Bronchial epithelial cell (primary cell): ENCODE data around the gene BLMH. TPM values are rescaled to one million over a fixed set of nuclear protein-coding genes. Genes with fewer than 3 reads are reported as not detected.

Source experiments
- DNase-seq: peaks from one replicate; pipeline ENCODE4 v3.0.0-alpha.2; 2010; ENCODE audit warnings: low read depth
- FAIRE-seq: peaks from 2 replicates; lab custom pipeline; 2011; peaks lifted over from hg19 to GRCh38; lab: Jason Lieb, UNC
- H3K27me3 ChIP-seq: 2 replicates; pipeline ENCODE4 v1.5.1; 2011; ENCODE audit warnings: low read length; ENCODE audit not compliant: control insufficient read depth, insufficient read depth
- H3K36me3 ChIP-seq: 2 replicates; pipeline ENCODE4 v1.5.1; 2011; ENCODE audit warnings: low read length; ENCODE audit not compliant: control insufficient read depth, insufficient read depth
- H3K4me3 ChIP-seq: 2 replicates; pipeline ENCODE4 v1.5.1; 2011; ENCODE audit warnings: mild to moderate bottlenecking, low read depth, low read length, control low read depth
- total RNA-seq: library from RNA; depleted of rRNA; stranded (reverse); fragments of >200 nt; gene quantifications from 2 replicates; pipeline ENCODE4 v1.2.1, GENCODE V29; 2014
- TF ChIP-seq, protein P1 (sequence below): IDR thresholded peaks from 2 replicates; pipeline ENCODE4 v1.5.1; 2011; ENCODE audit warnings: mild to moderate bottlenecking, moderate library complexity, low read length, control low read depth, inconsistent platforms; ENCODE audit not compliant: insufficient read depth, severe bottlenecking

BLMH gene
- total RNA-seq, 1 donor from 2014 or later = 19.0 TPM

- DNase-seq = no peak
- Histone ChIP-seq H3K4me3 (no peak overlapping the region), H3K27me3 (no peaks in the 10 kb centered on the region), H3K36me3 (no peaks in the 10 kb centered on the region)
- no peak for FAIRE-seq
- TF ChIP-seq, protein P1, sequence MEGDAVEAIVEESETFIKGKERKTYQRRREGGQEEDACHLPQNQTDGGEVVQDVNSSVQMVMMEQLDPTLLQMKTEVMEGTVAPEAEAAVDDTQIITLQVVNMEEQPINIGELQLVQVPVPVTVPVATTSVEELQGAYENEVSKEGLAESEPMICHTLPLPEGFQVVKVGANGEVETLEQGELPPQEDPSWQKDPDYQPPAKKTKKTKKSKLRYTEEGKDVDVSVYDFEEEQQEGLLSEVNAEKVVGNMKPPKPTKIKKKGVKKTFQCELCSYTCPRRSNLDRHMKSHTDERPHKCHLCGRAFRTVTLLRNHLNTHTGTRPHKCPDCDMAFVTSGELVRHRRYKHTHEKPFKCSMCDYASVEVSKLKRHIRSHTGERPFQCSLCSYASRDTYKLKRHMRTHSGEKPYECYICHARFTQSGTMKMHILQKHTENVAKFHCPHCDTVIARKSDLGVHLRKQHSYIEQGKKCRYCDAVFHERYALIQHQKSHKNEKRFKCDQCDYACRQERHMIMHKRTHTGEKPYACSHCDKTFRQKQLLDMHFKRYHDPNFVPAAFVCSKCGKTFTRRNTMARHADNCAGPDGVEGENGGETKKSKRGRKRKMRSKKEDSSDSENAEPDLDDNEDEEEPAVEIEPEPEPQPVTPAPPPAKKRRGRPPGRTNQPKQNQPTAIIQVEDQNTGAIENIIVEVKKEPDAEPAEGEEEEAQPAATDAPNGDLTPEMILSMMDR = no peak
Observed at GRCh38 chr17:30217746-30218245, 73.9 kb downstream of the BLMH start.

- TF ChIP-seq, protein P1 = no peak
Observed at GRCh38 chr17:30217054-30217453, 74.7 kb downstream of the BLMH start.

DNA sequence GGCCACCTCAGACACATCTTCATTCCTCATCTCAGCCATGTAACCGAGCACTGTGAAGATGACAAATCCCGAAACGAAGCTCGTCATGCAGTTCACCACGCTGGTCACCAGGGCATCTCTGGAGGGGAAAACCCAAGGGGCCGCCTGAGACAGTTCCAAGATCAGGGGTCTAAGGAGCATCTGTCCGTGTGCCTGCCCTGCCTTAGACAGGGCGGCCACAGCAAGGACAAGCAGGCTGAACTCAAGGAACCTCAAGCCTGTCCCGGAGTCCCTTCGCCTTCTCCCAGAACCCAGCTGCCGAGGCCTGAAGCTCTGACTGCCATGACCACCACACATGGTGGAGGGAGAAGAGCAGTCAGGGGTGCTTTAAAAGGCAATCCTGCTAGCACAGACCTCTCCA is 79.0 kb downstream of the BLMH start:
- Histone ChIP-seq H3K36me3 (no peaks in the 10 kb centered on the region), H3K27me3 (no peaks in the 10 kb centered on the region), H3K4me3 (no peak overlapping the region)
- FAIRE-seq = no peak
- TF ChIP-seq, protein P1 = no peak
- no peak for DNase-seq

More at GRCh38 chr17:30217054-30217453, 74.7 kb downstream of the BLMH start:
- no peak overlapping the region for H3K4me3 ChIP-seq
- H3K27me3 ChIP-seq = no peaks in the 10 kb centered on the region
- no peaks in the 10 kb centered on the region for H3K36me3 ChIP-seq
- DNase-seq = no peak
- FAIRE-seq = no peak

- no peak overlapping the region for H3K4me3 ChIP-seq
- DNase-seq (no peak), FAIRE-seq (peak; percentile 66)
- H3K36me3 ChIP-seq = no peaks in the 10 kb centered on the region
- TF ChIP-seq, protein P1 = no peak
- no peaks in the 10 kb centered on the region for H3K27me3 ChIP-seq
Observed at GRCh38 chr17:30211371-30211770, 80.4 kb downstream of the BLMH start.

DNA sequence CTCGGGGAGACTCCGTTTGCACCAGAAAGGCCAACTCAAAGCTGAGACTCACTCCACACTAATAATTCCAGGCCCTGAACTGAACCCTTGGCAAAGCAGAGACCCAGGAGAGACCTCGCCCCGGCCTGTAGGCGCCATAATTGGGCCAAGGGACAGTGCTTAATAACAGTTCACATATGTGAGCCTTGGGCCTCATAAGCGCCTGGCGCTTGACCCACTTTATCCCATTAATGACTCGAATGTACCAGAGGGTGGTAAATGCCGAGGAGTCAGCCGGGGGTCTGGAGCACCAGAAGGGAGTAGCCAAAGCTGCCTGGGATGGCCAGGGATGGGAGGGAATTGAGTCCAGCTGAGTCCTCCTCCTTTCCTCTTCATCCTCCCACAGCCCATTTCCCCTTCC is 80.8 kb downstream of the BLMH start:
- Histone ChIP-seq H3K4me3 (no peak overlapping the region), H3K27me3 (no peaks in the 10 kb centered on the region), H3K36me3 (no peaks in the 10 kb centered on the region)
- FAIRE-seq (no peak), DNase-seq (no peak)
- TF ChIP-seq, protein P1 = no peak

- Histone ChIP-seq H3K4me3 (no peak overlapping the region), H3K36me3 (no peaks in the 10 kb centered on the region), H3K27me3 (no peaks in the 10 kb centered on the region)
- FAIRE-seq (no peak), DNase-seq (no peak)
- TF ChIP-seq, protein P1 = no peak
Observed at GRCh38 chr17:30210366-30210765, 81.4 kb downstream of the BLMH start.
